ENCODE measurements around the gene SLC66A2.
A peak's percentile ranks its signal among the peaks of the same experiment; 100 is the strongest.
"Not testable (repeated sequence)": the region's sequence is repeated elsewhere in the genome, so short reads cannot be mapped to it uniquely, and the experiment has no call there.

Gene SLC66A2

DNA sequence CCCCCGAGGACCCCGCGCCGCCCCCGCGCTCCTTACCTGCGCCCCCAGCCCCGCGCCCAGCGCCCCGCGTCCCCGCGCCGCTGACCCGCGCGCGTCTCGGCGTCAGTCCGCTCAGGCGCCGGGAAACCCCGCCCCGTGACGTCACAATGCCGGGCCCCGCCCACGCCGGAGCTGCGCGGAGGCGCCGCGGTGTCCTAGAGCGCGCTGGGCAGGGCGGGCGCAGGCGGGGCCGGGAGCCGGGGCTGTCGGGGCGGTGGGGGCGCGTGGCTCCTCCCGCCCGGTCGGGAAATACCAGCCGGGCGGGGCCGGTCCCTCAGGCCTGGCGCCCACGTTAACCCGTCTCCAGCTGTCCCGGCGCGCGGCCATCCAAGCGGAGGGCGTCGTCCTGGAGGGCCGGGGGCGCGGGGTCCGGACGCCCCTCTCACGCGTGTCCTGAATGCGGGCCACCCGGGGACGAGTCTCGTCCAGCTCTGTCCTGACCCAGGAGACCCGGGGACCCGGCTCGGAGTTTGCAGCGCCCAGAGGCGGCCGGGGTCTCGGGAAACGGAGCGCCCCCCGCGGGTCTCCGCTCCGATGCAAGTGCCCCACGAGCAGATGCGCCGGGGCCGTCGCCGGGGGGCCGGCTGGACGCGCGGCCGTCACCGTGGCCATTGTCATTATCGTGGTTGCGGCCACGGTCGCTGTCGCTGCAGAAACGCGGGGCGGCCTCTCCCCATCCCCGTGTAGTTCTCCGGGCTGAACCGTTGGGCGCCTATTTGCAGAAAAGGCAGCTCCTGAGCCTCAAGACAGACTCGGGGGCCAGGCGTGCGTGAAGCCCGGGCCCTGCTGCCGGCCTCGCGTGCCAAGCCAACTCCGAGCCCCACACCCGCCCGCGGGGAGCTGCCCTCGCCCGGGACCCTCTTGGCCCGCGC, at the start of gene SLC66A2:
Gene SLC66A2, minus strand, starts transcription at position 109 of the 911 bp plus-strand sequence. CDS start 727 bp downstream, outside the sequence.
- no peaks in the 10 kb centered on the region for H3K9me3 ChIP-seq (ENCODE audit: control insufficient read depth, insufficient read depth, low read length)
- H3K36me3 ChIP-seq (ENCODE audit: control insufficient read depth, insufficient read depth, low read length), result no peaks in the 10 kb centered on the region
- H3K27me3 ChIP-seq (ENCODE audit: control insufficient read depth, insufficient read depth, low read length), result peaks cover 64% of the 10 kb centered on the region
- peak within 1 kb of the TSS; percentile 65 for H3K4me3 ChIP-seq (ENCODE audit: low read depth, low read length)
- H3K27ac ChIP-seq (ENCODE audit: low read depth, low read length), result no peak within 1 kb of the TSS
- no peak within 1 kb of the TSS for H3K9ac ChIP-seq (ENCODE audit: low read depth, low read length)
- peaks cover 9% of the 10 kb centered on the region for H3K4me1 ChIP-seq (ENCODE audit: control insufficient read depth, insufficient read depth, low read length)

DNA sequence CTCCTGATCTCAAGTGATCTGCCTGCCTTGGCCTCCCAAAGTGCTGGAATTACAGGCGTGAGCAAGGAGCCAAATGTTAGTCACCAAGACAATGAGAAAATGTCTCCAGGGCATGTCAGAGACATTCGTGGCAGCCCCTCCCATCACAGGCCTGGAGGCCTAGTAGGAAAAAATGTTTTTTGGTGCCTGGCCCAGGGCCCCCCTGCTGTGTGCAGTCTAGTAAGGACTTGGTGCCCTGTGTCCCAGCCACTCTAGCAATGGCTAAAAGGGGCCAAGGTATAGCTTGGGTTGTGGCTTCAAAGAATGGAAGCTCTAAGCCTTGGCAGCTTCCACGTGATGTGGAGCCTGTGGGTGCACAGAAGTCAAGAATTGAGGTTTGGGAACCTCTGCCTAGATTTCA, 49.4 kb upstream of the SLC66A2 start:
- no peaks in the 10 kb centered on the region for H3K36me3 ChIP-seq (ENCODE audit: control insufficient read depth, insufficient read depth, low read length)
- H3K4me1 ChIP-seq (ENCODE audit: control insufficient read depth, insufficient read depth, low read length), result no peaks in the 10 kb centered on the region
- H3K27ac ChIP-seq (ENCODE audit: low read depth, low read length), result no peak overlapping the region
- H3K9ac ChIP-seq (ENCODE audit: low read depth, low read length), result no peak overlapping the region
- H3K4me3 ChIP-seq (ENCODE audit: low read depth, low read length), result no peak overlapping the region
- H3K9me3 ChIP-seq (ENCODE audit: control insufficient read depth, insufficient read depth, low read length), result peaks cover 20% of the 10 kb centered on the region
- H3K27me3 ChIP-seq (ENCODE audit: control insufficient read depth, insufficient read depth, low read length), result no peaks in the 10 kb centered on the region

DNA sequence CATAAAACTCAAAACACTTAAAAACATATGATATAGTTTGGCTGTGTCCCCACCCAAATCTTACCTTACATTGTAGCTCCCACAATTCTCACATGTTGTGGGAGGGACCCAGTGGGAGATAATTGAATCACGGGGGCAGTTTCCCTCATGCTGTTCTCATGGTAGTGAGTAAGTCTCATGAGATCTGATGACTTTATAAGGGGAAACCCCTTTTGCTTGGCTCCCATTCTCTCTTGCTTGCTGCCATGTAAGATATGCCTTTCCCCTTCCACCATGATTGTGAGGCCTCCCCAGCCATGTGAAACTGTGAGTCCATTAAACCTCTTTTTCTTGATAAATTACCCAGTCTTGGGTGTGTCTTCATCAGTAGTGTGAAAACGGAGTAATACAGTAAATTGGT, 48.2 kb upstream of the SLC66A2 start:
- not testable (repeated sequence) for H3K4me1 ChIP-seq (ENCODE audit: control insufficient read depth, insufficient read depth, low read length); H3K36me3 ChIP-seq (ENCODE audit: control insufficient read depth, insufficient read depth, low read length); H3K27me3 ChIP-seq (ENCODE audit: control insufficient read depth, insufficient read depth, low read length); H3K9ac ChIP-seq (ENCODE audit: low read depth, low read length); H3K4me3 ChIP-seq (ENCODE audit: low read depth, low read length); H3K27ac ChIP-seq (ENCODE audit: low read depth, low read length)
- peaks cover 20% of the 10 kb centered on the region for H3K9me3 ChIP-seq (ENCODE audit: control insufficient read depth, insufficient read depth, low read length)

- no peaks in the 10 kb centered on the region for H3K9me3 ChIP-seq (ENCODE audit: control insufficient read depth, insufficient read depth, low read length)
- H3K4me1 ChIP-seq (ENCODE audit: control insufficient read depth, insufficient read depth, low read length), result peaks cover 34% of the 10 kb centered on the region
- no peak overlapping the region for H3K4me3 ChIP-seq (ENCODE audit: low read depth, low read length)
- H3K27ac ChIP-seq (ENCODE audit: low read depth, low read length), result no peak overlapping the region
- H3K9ac ChIP-seq (ENCODE audit: low read depth, low read length), result no peak overlapping the region
- H3K27me3 ChIP-seq (ENCODE audit: control insufficient read depth, insufficient read depth, low read length), result no peaks in the 10 kb centered on the region
- peaks cover 3% of the 10 kb centered on the region for H3K36me3 ChIP-seq (ENCODE audit: control insufficient read depth, insufficient read depth, low read length)
Measured at GRCh38 chr18:79991494-79991893, 40.0 kb upstream of the SLC66A2 start.

DNA sequence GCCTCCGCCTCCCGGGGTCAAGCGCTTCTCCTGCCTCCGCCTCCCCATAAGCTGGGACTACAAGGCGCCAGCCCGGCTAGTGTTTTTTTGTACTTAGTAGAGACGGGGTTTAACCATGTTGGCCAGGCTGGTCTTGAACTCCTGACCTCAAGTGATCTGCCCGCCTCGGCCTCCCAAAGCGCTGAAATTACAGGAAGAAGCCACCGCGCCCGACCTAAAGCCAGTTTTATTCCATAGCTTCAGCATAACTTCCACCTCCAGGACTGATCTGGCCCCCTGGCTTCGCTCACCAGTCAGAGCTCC, 37.7 kb upstream of the SLC66A2 start:
- Histone ChIP-seq H3K4me1 (ENCODE audit: control insufficient read depth, insufficient read depth, low read length) (peaks cover 34% of the 10 kb centered on the region), H3K27ac (ENCODE audit: low read depth, low read length) (peak overlapping the region; percentile 87)

DNA sequence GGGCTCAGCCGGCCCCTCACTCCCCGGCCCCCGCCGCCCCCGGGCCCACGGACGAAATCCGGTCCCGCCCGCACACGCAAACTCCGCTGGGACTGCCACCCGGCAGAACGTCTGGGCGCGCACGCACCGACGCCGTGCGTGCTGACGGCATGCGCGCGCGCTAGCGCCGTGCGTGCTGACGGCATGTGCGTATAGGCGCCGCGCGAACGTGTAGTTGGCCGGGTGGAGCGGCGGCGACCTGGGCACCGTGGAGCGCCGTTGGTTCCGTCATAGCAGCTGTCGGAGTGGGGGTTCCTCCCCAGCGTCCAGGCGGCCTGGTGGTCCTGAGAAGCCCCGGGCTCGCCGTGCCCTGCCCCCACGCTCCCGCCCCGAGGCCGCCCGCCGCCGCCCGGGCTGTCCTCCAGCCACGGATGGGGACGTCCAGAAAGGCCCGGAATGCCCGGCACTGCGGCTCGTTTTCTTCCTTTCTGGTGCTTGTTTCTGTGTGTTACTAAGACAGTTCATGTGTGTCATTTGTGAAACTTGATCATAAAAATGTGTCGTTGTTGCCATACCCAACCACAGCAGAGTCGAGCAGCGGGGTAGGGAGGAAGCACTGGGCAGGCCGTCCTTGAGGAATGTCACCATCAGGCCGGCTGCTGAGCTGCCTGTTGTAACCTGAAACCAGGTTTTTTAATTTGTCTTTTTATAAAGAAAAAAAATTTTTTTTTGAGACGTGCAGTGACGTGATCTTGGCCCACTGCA, 37.2 kb upstream of the SLC66A2 start, which contains the start of gene TXNL4A:
Gene TXNL4A, minus strand, starts transcription at position 113 of the 744 bp plus-strand sequence. CDS start 171 bp downstream, outside the sequence.
- Histone ChIP-seq H3K27me3 (ENCODE audit: control insufficient read depth, insufficient read depth, low read length) (no peaks in the 10 kb centered on the region), H3K36me3 (ENCODE audit: control insufficient read depth, insufficient read depth, low read length) (peaks cover 30% of the 10 kb centered on the region), H3K4me1 (ENCODE audit: control insufficient read depth, insufficient read depth, low read length) (peaks cover 29% of the 10 kb centered on the region), H3K9me3 (ENCODE audit: control insufficient read depth, insufficient read depth, low read length) (no peaks in the 10 kb centered on the region), H3K4me3 (ENCODE audit: low read depth, low read length) (peak within 1 kb of the TSS; percentile 91), H3K9ac (ENCODE audit: low read depth, low read length) (peak within 1 kb of the TSS; percentile 85), H3K27ac (ENCODE audit: low read depth, low read length) (peak within 1 kb of the TSS; percentile 87)

More for the DNA sequence above, 37.7 kb upstream of the SLC66A2 start:
- Histone ChIP-seq H3K9me3 (ENCODE audit: control insufficient read depth, insufficient read depth, low read length) (no peaks in the 10 kb centered on the region), H3K36me3 (ENCODE audit: control insufficient read depth, insufficient read depth, low read length) (peaks cover 27% of the 10 kb centered on the region), H3K27me3 (ENCODE audit: control insufficient read depth, insufficient read depth, low read length) (no peaks in the 10 kb centered on the region), H3K9ac (ENCODE audit: low read depth, low read length) (0 out of 2 replicates have a peak overlapping the region, but pooled peaks have one; percentile 85), H3K4me3 (ENCODE audit: low read depth, low read length) (peak overlapping the region; percentile 91)

GRCh38 chr18:79988071-79988450, 36.6 kb upstream of the SLC66A2 start:
- Histone ChIP-seq H3K36me3 (ENCODE audit: control insufficient read depth, insufficient read depth, low read length) (peaks cover 30% of the 10 kb centered on the region), H3K27ac (ENCODE audit: low read depth, low read length) (peak overlapping the region; percentile 87), H3K27me3 (ENCODE audit: control insufficient read depth, insufficient read depth, low read length) (no peaks in the 10 kb centered on the region), H3K9me3 (ENCODE audit: control insufficient read depth, insufficient read depth, low read length) (no peaks in the 10 kb centered on the region), H3K4me3 (ENCODE audit: low read depth, low read length) (peak overlapping the region; percentile 91), H3K9ac (ENCODE audit: low read depth, low read length) (peak overlapping the region; percentile 85), H3K4me1 (ENCODE audit: control insufficient read depth, insufficient read depth, low read length) (peaks cover 23% of the 10 kb centered on the region)

- H3K9me3 ChIP-seq (ENCODE audit: control insufficient read depth, insufficient read depth, low read length), result no peaks in the 10 kb centered on the region
- H3K27ac ChIP-seq (ENCODE audit: low read depth, low read length), result peak overlapping the region; percentile 87
Measured at GRCh38 chr18:79987566-79987965, 36.1 kb upstream of the SLC66A2 start.

DNA sequence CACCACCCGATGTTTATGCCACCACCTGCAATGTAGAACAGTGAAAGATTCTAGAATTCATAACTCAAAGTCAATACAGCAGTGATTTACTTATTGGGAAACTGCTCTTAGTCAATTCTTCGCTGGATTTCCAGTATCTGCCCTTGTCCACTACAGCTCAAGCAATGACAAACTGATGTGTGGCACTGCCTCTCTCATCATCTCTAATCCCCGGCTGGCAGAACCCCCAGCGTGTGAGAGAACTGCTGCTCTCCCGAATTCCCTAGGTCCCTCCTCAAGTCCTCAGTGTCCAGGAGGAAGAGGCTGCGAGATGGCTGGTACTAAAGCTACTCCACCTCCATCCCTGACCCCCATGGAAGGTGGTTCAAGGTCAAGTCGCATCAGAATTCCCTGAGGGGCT, 35.3 kb upstream of the SLC66A2 start:
- Histone ChIP-seq H3K9me3 (ENCODE audit: control insufficient read depth, insufficient read depth, low read length) (no peaks in the 10 kb centered on the region), H3K4me1 (ENCODE audit: control insufficient read depth, insufficient read depth, low read length) (peaks cover 10% of the 10 kb centered on the region), H3K4me3 (ENCODE audit: low read depth, low read length) (peak overlapping the region; percentile 91), H3K27me3 (ENCODE audit: control insufficient read depth, insufficient read depth, low read length) (no peaks in the 10 kb centered on the region), H3K27ac (ENCODE audit: low read depth, low read length) (no peak overlapping the region), H3K36me3 (ENCODE audit: control insufficient read depth, insufficient read depth, low read length) (peaks cover 36% of the 10 kb centered on the region), H3K9ac (ENCODE audit: low read depth, low read length) (no peak overlapping the region)

More at GRCh38 chr18:79987566-79987965, 36.1 kb upstream of the SLC66A2 start:
- H3K9ac ChIP-seq (ENCODE audit: low read depth, low read length), result peak overlapping the region; percentile 85
- peak overlapping the region; percentile 91 for H3K4me3 ChIP-seq (ENCODE audit: low read depth, low read length)
- H3K36me3 ChIP-seq (ENCODE audit: control insufficient read depth, insufficient read depth, low read length), result peaks cover 32% of the 10 kb centered on the region
- H3K4me1 ChIP-seq (ENCODE audit: control insufficient read depth, insufficient read depth, low read length), result peaks cover 18% of the 10 kb centered on the region
- H3K27me3 ChIP-seq (ENCODE audit: control insufficient read depth, insufficient read depth, low read length), result no peaks in the 10 kb centered on the region

DNA sequence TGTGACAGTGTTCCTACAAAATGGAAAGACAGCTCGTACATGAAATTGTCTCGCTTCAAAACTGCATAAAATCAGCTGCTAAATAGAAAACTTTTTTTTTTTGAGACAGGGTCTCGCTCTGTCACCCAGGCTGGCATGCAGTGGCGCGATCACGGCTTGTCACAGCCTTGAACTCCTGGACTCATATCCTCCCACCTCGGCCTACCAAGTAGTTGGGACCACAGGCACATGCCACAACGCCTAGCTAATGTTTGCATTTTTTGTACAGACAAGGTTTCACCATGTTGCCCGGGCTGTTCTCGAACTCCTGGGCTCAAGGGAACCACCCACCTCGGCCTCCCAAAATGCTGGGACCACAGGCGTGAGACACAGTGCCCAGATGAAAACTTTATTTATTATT, 33.7 kb upstream of the SLC66A2 start:
- Histone ChIP-seq H3K4me1 (ENCODE audit: control insufficient read depth, insufficient read depth, low read length) (peaks cover 10% of the 10 kb centered on the region), H3K4me3 (ENCODE audit: low read depth, low read length) (no peak overlapping the region), H3K9ac (ENCODE audit: low read depth, low read length) (no peak overlapping the region), H3K9me3 (ENCODE audit: control insufficient read depth, insufficient read depth, low read length) (no peaks in the 10 kb centered on the region), H3K27me3 (ENCODE audit: control insufficient read depth, insufficient read depth, low read length) (no peaks in the 10 kb centered on the region), H3K27ac (ENCODE audit: low read depth, low read length) (no peak overlapping the region), H3K36me3 (ENCODE audit: control insufficient read depth, insufficient read depth, low read length) (peaks cover 36% of the 10 kb centered on the region)

- Histone ChIP-seq H3K27me3 (ENCODE audit: control insufficient read depth, insufficient read depth, low read length) (no peaks in the 10 kb centered on the region), H3K9ac (ENCODE audit: low read depth, low read length) (no peak overlapping the region), H3K27ac (ENCODE audit: low read depth, low read length) (no peak overlapping the region), H3K36me3 (ENCODE audit: control insufficient read depth, insufficient read depth, low read length) (peaks cover 45% of the 10 kb centered on the region), H3K9me3 (ENCODE audit: control insufficient read depth, insufficient read depth, low read length) (no peaks in the 10 kb centered on the region), H3K4me1 (ENCODE audit: control insufficient read depth, insufficient read depth, low read length) (peaks cover 10% of the 10 kb centered on the region), H3K4me3 (ENCODE audit: low read depth, low read length) (no peak overlapping the region)
Measured at GRCh38 chr18:79983793-79984192, 32.3 kb upstream of the SLC66A2 start.

Measured in HUES48 (cell line).